HEK293 (cell line): ENCODE data around the gene SYNE1.

ENCODE experiments used
- MEIS1 ChIP-seq: sonication (generic); formaldehyde crosslinking; IDR thresholded peaks from 2 replicates; pipeline ENCODE4 v1.8.1; 2022; ENCODE audit warnings: missing genetic modification reagents, mild to moderate bottlenecking, borderline replicate concordance
- TCF7L2 ChIP-seq: IDR thresholded peaks from 2 replicates; pipeline ENCODE4 v1.6.1; 2011; ENCODE audit warnings: low read depth, mild to moderate bottlenecking, inconsistent platforms, low read length, moderate library complexity, borderline replicate concordance
- ZNF394 ChIP-seq: fragments of 450-650 bp; formaldehyde crosslinking; IDR thresholded peaks from 2 replicates; pipeline ENCODE4 v1.5.1; 2016; ENCODE audit warnings: missing biosample characterization, missing genetic modification characterization, mild to moderate bottlenecking, moderate library complexity, borderline replicate concordance
- ZNF670 ChIP-seq: fragments of 450-650 bp; formaldehyde crosslinking; IDR thresholded peaks from 2 replicates; pipeline ENCODE4 v1.5.1; 2016; ENCODE audit warnings: missing biosample characterization, missing genetic modification characterization, low read depth
- ZNF747 ChIP-seq: fragments of 450-650 bp; formaldehyde crosslinking; IDR thresholded peaks from 2 replicates; pipeline ENCODE4 v1.5.1; 2016; ENCODE audit warnings: missing biosample characterization, missing genetic modification characterization
- TF ChIP-seq, protein P1 (sequence below): fragments of 450-650 bp; formaldehyde crosslinking; conservative IDR thresholded peaks from 2 replicates; pipeline ENCODE4 v1.5.1; 2016; ENCODE audit warnings: low read depth, missing biosample characterization, missing genetic modification characterization
- TF ChIP-seq, protein P2 (sequence below): fragments of 450-650 bp; formaldehyde crosslinking; IDR thresholded peaks from 2 replicates; pipeline ENCODE4 v1.5.1; 2016; ENCODE audit warnings: missing biosample characterization, missing genetic modification characterization
- TF ChIP-seq, protein P3 (sequence below): fragments of 450-650 bp; formaldehyde crosslinking; IDR thresholded peaks from 2 replicates; pipeline ENCODE4 v1.5.1; 2016; ENCODE audit warnings: missing biosample characterization, missing genetic modification characterization
- TF ChIP-seq, protein P4 (sequence below): fragments of 450-650 bp; formaldehyde crosslinking; IDR thresholded peaks from 2 replicates; pipeline ENCODE4 v1.5.1; 2016; ENCODE audit warnings: missing biosample characterization, missing genetic modification characterization
- TF ChIP-seq, protein P5 (sequence below): fragments of 450-650 bp; formaldehyde crosslinking; IDR thresholded peaks from 2 replicates; pipeline ENCODE4 v1.5.1; 2016; ENCODE audit warnings: missing biosample characterization, missing genetic modification characterization

DNA sequence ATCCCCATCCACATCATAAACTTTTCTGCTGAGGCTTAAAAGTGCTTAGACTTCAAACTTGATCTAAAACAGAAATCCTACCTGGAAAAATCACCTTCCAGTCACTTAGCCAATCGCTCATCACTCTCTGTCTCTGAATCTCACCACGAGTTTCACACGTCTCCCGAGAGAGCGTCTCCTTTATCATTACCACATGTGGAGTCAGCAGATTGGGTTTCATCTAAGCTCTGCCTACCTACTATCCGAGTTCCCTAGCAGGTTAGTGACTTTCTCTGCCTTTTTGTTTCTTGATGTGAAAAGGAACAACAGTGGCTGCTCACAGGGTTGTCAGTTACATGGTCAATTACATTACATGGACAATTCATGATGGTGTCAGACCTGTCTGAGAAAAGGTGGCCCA is 543.5 kb downstream of the SYNE1 start:
- TF ChIP-seq ZNF747 (tag by site-specific recombination) (no peak), ZNF394 (tag by site-specific recombination) (no peak), MEIS1 (no peak), TCF7L2 (no peak), ZNF670 (tag by site-specific recombination) (no peak)
- TF ChIP-seq, protein P1, sequence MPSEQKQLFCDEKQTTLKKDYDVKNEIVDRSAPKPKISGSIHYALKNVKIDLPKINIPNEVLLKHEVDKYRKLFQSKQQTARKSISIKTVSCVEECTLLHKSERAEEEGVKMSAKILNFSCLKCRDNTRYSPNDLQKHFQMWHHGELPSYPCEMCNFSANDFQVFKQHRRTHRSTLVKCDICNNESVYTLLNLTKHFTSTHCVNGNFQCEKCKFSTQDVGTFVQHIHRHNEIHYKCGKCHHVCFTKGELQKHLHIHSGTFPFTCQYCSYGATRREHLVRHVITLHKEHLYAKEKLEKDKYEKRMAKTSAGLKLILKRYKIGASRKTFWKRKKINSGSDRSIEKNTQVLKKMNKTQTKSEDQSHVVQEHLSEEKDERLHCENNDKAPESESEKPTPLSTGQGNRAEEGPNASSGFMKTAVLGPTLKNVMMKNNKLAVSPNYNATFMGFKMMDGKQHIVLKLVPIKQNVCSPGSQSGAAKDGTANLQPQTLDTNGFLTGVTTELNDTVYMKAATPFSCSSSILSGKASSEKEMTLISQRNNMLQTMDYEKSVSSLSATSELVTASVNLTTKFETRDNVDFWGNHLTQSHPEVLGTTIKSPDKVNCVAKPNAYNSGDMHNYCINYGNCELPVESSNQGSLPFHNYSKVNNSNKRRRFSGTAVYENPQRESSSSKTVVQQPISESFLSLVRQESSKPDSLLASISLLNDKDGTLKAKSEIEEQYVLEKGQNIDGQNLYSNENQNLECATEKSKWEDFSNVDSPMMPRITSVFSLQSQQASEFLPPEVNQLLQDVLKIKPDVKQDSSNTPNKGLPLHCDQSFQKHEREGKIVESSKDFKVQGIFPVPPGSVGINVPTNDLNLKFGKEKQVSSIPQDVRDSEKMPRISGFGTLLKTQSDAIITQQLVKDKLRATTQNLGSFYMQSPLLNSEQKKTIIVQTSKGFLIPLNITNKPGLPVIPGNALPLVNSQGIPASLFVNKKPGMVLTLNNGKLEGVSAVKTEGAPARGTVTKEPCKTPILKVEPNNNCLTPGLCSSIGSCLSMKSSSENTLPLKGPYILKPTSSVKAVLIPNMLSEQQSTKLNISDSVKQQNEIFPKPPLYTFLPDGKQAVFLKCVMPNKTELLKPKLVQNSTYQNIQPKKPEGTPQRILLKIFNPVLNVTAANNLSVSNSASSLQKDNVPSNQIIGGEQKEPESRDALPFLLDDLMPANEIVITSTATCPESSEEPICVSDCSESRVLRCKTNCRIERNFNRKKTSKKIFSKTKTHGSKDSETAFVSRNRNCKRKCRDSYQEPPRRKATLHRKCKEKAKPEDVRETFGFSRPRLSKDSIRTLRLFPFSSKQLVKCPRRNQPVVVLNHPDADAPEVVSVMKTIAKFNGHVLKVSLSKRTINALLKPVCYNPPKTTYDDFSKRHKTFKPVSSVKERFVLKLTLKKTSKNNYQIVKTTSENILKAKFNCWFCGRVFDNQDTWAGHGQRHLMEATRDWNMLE = no peak
- TF ChIP-seq, protein P2, sequence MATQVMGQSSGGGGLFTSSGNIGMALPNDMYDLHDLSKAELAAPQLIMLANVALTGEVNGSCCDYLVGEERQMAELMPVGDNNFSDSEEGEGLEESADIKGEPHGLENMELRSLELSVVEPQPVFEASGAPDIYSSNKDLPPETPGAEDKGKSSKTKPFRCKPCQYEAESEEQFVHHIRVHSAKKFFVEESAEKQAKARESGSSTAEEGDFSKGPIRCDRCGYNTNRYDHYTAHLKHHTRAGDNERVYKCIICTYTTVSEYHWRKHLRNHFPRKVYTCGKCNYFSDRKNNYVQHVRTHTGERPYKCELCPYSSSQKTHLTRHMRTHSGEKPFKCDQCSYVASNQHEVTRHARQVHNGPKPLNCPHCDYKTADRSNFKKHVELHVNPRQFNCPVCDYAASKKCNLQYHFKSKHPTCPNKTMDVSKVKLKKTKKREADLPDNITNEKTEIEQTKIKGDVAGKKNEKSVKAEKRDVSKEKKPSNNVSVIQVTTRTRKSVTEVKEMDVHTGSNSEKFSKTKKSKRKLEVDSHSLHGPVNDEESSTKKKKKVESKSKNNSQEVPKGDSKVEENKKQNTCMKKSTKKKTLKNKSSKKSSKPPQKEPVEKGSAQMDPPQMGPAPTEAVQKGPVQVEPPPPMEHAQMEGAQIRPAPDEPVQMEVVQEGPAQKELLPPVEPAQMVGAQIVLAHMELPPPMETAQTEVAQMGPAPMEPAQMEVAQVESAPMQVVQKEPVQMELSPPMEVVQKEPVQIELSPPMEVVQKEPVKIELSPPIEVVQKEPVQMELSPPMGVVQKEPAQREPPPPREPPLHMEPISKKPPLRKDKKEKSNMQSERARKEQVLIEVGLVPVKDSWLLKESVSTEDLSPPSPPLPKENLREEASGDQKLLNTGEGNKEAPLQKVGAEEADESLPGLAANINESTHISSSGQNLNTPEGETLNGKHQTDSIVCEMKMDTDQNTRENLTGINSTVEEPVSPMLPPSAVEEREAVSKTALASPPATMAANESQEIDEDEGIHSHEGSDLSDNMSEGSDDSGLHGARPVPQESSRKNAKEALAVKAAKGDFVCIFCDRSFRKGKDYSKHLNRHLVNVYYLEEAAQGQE (tag by site-specific recombination) = no peak
- TF ChIP-seq, protein P3, sequence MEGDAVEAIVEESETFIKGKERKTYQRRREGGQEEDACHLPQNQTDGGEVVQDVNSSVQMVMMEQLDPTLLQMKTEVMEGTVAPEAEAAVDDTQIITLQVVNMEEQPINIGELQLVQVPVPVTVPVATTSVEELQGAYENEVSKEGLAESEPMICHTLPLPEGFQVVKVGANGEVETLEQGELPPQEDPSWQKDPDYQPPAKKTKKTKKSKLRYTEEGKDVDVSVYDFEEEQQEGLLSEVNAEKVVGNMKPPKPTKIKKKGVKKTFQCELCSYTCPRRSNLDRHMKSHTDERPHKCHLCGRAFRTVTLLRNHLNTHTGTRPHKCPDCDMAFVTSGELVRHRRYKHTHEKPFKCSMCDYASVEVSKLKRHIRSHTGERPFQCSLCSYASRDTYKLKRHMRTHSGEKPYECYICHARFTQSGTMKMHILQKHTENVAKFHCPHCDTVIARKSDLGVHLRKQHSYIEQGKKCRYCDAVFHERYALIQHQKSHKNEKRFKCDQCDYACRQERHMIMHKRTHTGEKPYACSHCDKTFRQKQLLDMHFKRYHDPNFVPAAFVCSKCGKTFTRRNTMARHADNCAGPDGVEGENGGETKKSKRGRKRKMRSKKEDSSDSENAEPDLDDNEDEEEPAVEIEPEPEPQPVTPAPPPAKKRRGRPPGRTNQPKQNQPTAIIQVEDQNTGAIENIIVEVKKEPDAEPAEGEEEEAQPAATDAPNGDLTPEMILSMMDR (tag by site-specific recombination) = no peak
- TF ChIP-seq, protein P4, sequence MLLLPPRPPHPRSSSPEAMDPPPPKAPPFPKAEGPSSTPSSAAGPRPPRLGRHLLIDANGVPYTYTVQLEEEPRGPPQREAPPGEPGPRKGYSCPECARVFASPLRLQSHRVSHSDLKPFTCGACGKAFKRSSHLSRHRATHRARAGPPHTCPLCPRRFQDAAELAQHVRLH (tag by site-specific recombination) = no peak
- TF ChIP-seq, protein P5, sequence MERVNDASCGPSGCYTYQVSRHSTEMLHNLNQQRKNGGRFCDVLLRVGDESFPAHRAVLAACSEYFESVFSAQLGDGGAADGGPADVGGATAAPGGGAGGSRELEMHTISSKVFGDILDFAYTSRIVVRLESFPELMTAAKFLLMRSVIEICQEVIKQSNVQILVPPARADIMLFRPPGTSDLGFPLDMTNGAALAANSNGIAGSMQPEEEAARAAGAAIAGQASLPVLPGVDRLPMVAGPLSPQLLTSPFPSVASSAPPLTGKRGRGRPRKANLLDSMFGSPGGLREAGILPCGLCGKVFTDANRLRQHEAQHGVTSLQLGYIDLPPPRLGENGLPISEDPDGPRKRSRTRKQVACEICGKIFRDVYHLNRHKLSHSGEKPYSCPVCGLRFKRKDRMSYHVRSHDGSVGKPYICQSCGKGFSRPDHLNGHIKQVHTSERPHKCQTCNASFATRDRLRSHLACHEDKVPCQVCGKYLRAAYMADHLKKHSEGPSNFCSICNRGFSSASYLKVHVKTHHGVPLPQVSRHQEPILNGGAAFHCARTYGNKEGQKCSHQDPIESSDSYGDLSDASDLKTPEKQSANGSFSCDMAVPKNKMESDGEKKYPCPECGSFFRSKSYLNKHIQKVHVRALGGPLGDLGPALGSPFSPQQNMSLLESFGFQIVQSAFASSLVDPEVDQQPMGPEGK (tag by site-specific recombination) = no peak
